ENCODE measurements around the gene MMS19.
"Not testable (repeated sequence)": the region's sequence is repeated elsewhere in the genome, so short reads cannot be mapped to it uniquely, and the experiment has no call there.

GRCh38 chr10:97479410-97479809, 18.8 kb downstream of the MMS19 start:
- TF ChIP-seq CTCF (conservative IDR thresholded peaks at IDR 0.05; ENCODE audit: low read length); EZH2phosphoT487 (IDR thresholded peaks at IDR 0.05; ENCODE audit: borderline replicate concordance, low read depth, low read length): not testable (repeated sequence)
